Measurements from ENCODE around the gene ACSF3.

DNA sequence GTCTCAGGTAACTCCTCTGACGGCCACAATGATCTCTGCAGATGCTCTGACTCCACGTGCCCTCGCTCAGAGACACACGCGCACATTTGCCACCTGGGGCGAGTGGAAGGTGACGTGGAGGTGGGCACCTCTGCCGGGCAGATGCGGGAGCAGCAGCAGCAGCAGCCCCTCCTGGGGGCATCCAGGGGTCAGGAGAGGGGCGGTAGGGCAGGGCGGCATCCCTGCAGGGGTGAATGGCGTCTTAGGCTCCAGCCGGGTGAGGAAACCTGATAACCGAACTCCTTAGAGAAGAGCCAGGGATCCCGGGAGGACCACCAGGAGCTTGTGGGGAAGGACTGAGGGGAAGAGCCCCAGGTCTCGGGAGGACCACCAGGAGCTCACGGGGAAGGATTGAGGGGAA, 43.3 kb downstream of the ACSF3 start:
- TF ChIP-seq, protein P1, sequence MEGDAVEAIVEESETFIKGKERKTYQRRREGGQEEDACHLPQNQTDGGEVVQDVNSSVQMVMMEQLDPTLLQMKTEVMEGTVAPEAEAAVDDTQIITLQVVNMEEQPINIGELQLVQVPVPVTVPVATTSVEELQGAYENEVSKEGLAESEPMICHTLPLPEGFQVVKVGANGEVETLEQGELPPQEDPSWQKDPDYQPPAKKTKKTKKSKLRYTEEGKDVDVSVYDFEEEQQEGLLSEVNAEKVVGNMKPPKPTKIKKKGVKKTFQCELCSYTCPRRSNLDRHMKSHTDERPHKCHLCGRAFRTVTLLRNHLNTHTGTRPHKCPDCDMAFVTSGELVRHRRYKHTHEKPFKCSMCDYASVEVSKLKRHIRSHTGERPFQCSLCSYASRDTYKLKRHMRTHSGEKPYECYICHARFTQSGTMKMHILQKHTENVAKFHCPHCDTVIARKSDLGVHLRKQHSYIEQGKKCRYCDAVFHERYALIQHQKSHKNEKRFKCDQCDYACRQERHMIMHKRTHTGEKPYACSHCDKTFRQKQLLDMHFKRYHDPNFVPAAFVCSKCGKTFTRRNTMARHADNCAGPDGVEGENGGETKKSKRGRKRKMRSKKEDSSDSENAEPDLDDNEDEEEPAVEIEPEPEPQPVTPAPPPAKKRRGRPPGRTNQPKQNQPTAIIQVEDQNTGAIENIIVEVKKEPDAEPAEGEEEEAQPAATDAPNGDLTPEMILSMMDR (IDR thresholded peaks at IDR 0.05) = no peak
- no peak for TF ChIP-seq POLR2A (IDR thresholded peaks at IDR 0.05)
